AG09319 (cell line): ENCODE measurements around the gene TBXA2R.
"Not testable (repeated sequence)": the region's sequence is repeated elsewhere in the genome, so short reads cannot be mapped to it uniquely, and the experiment has no call there.

ENCODE experiments used
- DNase-seq: peaks from one replicate; pipeline ENCODE4 v3.0.0-alpha.2; 2010; ENCODE audit warnings: low read depth; ENCODE audit errors: extremely low read depth
- CTCF ChIP-seq: IDR thresholded peaks from 2 replicates; pipeline ENCODE4 v1.5.1; 2011; ENCODE audit warnings: low read depth, mild to moderate bottlenecking, inconsistent platforms, low read length, moderate library complexity

The TBXA2R gene

GRCh38 chr19:3632739-3633558 is 26.3 kb upstream of the TBXA2R start:
- no peak for TF ChIP-seq CTCF

GRCh38 chr19:3632098-3632497 is 25.4 kb upstream of the TBXA2R start:
- DNase-seq: no peak
- TF ChIP-seq CTCF: no peak

More at GRCh38 chr19:3632739-3633558, 26.3 kb upstream of the TBXA2R start:
- no peak for DNase-seq

- DNase-seq: no peak
- no peak for TF ChIP-seq CTCF
Observed at GRCh38 chr19:3631053-3631861, 24.6 kb upstream of the TBXA2R start.

GRCh38 chr19:3628766-3629165 is 22.1 kb upstream of the TBXA2R start:
- not testable (repeated sequence) for DNase-seq

- no peak for TF ChIP-seq CTCF
- no peak for DNase-seq
Observed at GRCh38 chr19:3627351-3627723, 20.7 kb upstream of the TBXA2R start.

GRCh38 chr19:3626473-3627350 is 20.0 kb upstream of the TBXA2R start, which contains the start of gene CACTIN:
CACTIN (minus strand) TSS chr19:3626790; CDS start chr19:3626762, 28 bp downstream.
- no peak for TF ChIP-seq CTCF
- peak; percentile 94 for DNase-seq

GRCh38 chr19:3625996-3626472 is 19.4 kb upstream of the TBXA2R start:
- no peak for DNase-seq
- no peak for TF ChIP-seq CTCF
